HG03064 (cell line): ENCODE data around the gene ZNF839.
"Not testable (repeated sequence)": the region's sequence is repeated elsewhere in the genome, so short reads cannot be mapped to it uniquely, and the experiment has no call there.

Experiments
- ATAC-seq: cut with Tn5 transposase; IDR thresholded peaks from one replicate; pipeline ENCODE4 v1.9.1; 2021; ENCODE audit warnings: low read depth; ENCODE audit not compliant: unreplicated experiment

ZNF839 gene

GRCh38 chr14:102333795-102334705, 14.5 kb downstream of the ZNF839 start:
- no peak for ATAC-seq

- no peak for ATAC-seq
These were observed 15.6 kb downstream of the ZNF839 start for GRCh38 chr14:102335163-102335562.

DNA sequence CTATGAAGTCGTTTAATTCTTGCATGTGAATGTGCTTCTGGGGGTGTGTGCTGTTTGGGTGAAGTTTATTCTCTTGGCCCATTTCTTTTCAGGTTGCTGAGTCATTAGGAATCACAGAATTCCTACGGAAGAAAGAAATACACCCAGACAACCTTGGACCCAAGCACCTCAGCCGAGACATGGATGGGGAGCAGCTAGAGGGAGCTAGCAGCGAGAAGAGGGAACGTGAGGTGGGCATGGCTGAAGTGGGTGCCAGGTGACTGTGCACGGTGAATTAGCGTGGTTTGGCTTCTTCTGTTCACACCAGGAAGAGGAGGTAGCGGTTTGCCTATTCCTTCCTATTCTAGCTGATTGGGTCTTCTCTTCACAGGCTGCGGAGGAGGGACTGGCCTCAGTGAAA, 19.2 kb downstream of the ZNF839 start:
- no peak for ATAC-seq

- ATAC-seq = no peak
These were observed 22.0 kb downstream of the ZNF839 start for GRCh38 chr14:102341566-102341965.

- ATAC-seq = no peak
These were observed 22.7 kb downstream of the ZNF839 start for GRCh38 chr14:102342238-102342637.

- no peak for ATAC-seq
These were observed 24.5 kb downstream of the ZNF839 start for GRCh38 chr14:102344084-102344483.

GRCh38 chr14:102344485-102344884, 24.9 kb downstream of the ZNF839 start:
- no peak for ATAC-seq

DNA sequence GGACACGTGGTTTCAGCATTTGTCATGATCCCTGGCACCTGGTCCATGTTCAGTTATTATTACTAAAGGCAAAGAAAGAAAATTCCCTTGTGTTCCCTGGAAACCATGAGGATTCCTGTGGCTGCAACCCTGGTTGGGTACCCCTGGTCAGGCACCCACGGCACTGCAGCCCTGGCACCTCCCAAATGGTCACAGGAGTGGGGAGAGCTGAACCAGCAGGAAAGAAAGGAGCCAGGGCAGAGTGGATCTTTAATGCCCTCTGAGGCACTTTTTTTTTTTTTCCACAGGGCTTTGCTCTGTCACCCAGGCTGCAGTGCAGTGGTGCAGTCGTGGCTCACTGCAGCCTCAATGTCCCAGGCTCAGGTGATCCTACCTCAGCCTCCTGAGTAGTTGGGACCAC, 25.7 kb downstream of the ZNF839 start:
- no peak for ATAC-seq

DNA sequence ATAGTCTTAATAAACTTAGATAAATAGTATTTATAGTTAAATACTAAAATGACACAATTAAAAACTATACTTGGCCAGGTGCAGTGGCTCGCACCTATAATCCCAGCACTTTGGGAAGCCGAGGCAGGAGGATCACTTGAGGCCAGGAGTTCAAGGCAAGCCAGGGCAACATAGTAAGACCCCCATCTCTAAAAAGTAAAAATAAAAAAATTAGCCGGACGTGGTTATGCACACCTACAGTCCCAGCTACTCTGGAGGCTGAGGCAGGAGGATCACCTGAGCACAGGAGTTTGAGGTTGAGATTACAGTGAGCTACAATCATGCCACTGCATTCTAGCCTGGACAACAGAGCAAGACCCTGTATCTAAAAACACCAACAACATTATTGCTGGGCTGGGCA, 27.1 kb downstream of the ZNF839 start:
- no peak for ATAC-seq

- no peak for ATAC-seq
These were observed 28.8 kb downstream of the ZNF839 start for GRCh38 chr14:102348376-102348775.

- no peak for ATAC-seq
These were observed 31.5 kb downstream of the ZNF839 start for GRCh38 chr14:102351023-102351422.

DNA sequence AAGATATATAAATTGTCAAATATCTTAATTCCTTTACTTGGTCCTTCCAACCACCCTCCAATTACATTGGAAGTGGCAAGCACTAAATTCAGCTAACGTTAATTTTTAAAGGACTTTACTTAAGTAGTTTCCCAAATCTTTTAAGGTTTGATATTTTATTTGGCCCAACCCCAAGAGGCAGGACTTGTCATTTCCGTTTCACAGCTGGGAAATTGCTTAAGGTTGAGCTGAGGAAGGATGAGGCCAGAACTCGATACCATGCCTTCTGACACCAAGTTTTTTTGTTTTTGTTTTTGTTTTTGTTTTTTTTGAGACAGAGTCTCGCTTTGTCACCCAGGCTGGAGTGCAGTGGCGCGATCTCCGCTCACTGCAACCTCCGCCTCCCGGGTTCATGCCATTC, 32.0 kb downstream of the ZNF839 start:
- not testable (repeated sequence) for ATAC-seq

DNA sequence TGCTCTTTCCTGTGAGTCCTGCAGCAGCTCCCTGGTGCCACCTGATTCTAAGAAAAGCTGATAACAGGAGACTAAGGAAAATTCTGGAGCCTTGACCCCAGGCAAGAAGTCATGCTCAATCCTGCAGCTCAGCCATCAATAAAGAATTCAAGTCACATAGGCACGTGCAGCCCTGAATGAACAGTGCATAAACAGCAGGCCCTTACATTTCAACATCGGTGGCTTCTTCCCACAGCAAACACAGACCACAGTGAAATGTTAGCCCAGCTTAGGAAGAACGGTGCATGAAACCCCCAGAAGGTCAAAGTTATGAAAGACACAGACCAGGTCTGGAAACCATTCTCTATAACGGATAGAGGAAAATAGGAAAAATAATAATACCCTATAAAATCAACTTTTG, 32.7 kb downstream of the ZNF839 start:
- ATAC-seq = no peak

DNA sequence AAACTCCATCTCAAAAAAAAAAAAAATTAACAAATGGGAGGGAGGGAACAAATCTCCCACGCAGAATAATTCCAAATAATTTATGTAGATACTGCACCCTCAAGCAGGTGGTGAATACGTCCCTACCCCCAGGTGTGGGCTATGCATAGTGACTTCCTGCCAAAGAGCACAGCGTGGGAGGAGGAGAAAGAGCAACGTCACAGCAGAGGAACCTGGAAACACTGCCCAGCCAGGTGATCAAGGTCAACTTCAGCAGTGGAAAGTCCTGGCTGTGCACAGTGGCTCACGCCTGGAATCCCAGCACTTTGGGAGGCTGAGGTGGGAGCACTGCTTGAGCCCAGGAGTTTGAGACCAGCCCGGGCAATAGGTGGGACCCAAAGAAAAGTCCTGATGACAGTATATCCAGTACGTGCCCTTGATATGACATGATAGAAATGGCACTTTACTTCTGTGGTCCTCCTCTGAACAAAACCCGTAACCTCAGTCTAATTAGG, 33.6 kb downstream of the ZNF839 start:
- no peak for ATAC-seq

- no peak for ATAC-seq
These were observed 36.7 kb downstream of the ZNF839 start for GRCh38 chr14:102356280-102356679.

GRCh38 chr14:102359341-102359740, 39.8 kb downstream of the ZNF839 start:
- no peak for ATAC-seq

- no peak for ATAC-seq
These were observed 40.8 kb downstream of the ZNF839 start for GRCh38 chr14:102360388-102360787.

DNA sequence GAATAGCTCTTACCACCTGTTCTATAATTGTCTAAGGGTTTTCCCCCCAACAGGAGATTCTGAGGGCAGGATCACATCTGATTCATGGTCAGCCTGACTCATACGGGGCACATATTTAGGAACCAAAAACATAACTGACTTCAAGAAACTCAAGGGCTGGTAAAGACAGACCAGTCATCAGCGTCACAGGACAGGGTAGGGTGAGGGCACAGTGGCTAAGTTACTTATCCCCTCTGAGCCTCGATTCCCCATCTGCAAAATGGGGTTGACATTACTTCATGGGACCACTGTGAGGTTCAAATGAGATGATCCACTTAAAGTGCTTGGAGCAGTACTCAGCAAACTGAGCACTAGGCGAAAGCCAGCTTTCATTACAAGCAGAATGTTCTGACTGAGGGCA, 42.5 kb downstream of the ZNF839 start:
- ATAC-seq = no peak

DNA sequence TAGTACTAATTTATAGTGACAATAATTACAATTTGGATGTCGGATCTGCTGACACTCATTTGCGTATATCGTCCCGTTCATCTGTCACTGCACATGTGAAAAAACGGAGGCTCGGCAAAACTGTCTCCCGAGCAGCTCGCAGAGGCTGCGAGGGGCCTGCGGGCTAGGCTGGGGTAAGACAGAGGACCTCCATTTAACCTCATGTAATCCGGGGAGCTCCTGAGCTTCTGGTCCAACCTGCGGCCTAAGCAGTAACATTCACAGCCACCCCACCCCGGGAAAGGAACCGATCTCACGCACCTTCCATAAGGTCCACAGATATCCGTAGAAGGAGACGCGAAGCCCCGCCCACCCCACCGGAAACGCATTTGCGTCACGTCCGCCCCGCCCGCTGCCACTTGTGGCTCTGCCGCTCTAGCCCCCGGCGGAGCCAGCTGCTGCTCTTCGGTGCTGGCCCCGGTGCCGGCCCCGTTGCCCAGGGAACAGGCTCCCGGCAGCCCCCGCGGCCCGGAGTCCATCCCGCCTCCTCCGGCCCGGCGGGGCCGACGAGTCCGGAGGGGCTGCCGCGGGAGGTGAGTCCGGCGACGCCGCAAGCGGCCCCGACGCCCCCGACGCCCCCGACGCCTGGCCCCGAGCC, 43.1 kb downstream of the ZNF839 start, which contains the start of the genes CINP and TECPR2:
Gene CINP, minus strand, starts transcription at position 346 of the 637 bp plus-strand sequence. Its CDS starts 39 bp downstream, at position 307.
Gene TECPR2, plus strand, starts transcription at position 397 of the 637 bp plus-strand sequence. CDS start 13,781 bp downstream, outside the sequence.
- ATAC-seq = peak; percentile 85

DNA sequence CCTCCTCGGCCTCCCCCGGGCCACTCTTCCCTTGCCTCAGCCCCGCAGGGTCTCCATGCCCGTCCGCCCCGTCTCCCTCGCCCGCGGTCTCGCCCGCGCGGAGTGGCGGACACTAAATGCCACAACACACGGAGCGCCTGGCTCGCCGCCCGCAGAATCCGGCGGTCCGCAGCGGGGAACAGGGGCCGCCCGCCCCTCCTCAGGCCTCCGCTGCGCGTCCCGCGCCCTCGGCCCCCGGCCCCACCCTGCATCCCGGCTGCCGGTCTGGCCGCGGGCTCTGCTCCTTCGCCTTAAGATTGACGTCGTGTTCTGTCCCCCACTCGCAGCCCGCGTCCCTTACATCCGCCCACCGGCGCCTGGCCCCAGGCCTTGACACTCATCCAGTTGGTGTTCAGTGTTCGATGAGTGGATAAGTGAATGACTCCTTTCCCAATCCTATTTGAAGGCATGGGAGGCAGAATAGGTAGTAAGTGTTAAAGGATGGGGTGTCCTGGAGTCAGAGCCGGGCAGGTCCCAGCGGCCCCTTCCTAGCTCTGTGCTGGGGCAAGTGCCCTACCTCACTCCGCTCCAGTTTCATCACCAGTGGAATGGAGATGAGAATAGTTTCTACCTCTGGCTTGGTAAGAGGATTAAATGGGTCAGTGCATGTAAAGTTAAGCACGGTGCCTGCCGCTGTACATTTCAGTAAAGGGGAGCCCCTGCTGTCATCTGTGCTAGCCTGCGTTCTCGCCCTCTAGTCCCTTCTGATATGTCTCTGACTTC, 43.8 kb downstream of the ZNF839 start:
- peak; percentile 32 for ATAC-seq

- ATAC-seq = no peak
These were observed 50.8 kb downstream of the ZNF839 start for GRCh38 chr14:102370305-102370809.
